GM23248 (cell line): ENCODE results near the gene CAMK1D. TPM values are rescaled to one million over a fixed set of nuclear protein-coding genes. Genes with fewer than 3 reads are reported as not detected.

ENCODE experiments used
- DNase-seq: peaks from one replicate; pipeline ENCODE4 v3.0.0-alpha.2; 2015
- H2AFZ ChIP-seq: fragments of 200-600 bp; sonication (generic); 2 replicates; pipeline ENCODE4 v1.6.1; 2016; ENCODE audit warnings: antibody characterized with exemption
- H3F3A ChIP-seq: fragments of 200-600 bp; sonication (generic); 2 replicates; pipeline ENCODE4 v1.6.1; 2016; ENCODE audit warnings: mild to moderate bottlenecking, antibody characterized with exemption, mixed run types; ENCODE audit not compliant: insufficient read depth
- H3K27ac ChIP-seq: fragments of 200-600 bp; sonication (generic); 2 replicates; pipeline ENCODE4 v1.5.1; 2016; ENCODE audit warnings: mild to moderate bottlenecking
- H3K27me3 ChIP-seq: fragments of 200-600 bp; sonication (generic); replicated peaks from 2 replicates; pipeline ENCODE4 v1.6.1; 2016; ENCODE audit warnings: mild to moderate bottlenecking; ENCODE audit not compliant: insufficient read depth
- H3K36me3 ChIP-seq: fragments of 200-600 bp; sonication (generic); 2 replicates; pipeline ENCODE4 v1.6.1; 2016; ENCODE audit warnings: low read depth, mild to moderate bottlenecking
- H3K4me1 ChIP-seq: fragments of 200-600 bp; sonication (generic); 2 replicates; pipeline ENCODE4 v1.6.1; 2016; ENCODE audit warnings: mild to moderate bottlenecking; ENCODE audit not compliant: insufficient read depth
- H3K4me2 ChIP-seq: fragments of 200-600 bp; sonication (generic); one replicate; pipeline ENCODE4 v1.6.1; 2016; ENCODE audit warnings: mild to moderate bottlenecking; ENCODE audit not compliant: unreplicated experiment
- H3K4me3 ChIP-seq: fragments of 200-600 bp; sonication (generic); 2 replicates; pipeline ENCODE4 v1.5.1; 2016; ENCODE audit warnings: mild to moderate bottlenecking
- H3K79me2 ChIP-seq: fragments of 200-600 bp; sonication (generic); 2 replicates; pipeline ENCODE4 v1.6.1; 2016; ENCODE audit warnings: mild to moderate bottlenecking; ENCODE audit not compliant: insufficient read depth
- H3K9ac ChIP-seq: fragments of 200-600 bp; sonication (generic); 2 replicates; pipeline ENCODE4 v1.6.1; 2016; ENCODE audit warnings: mild to moderate bottlenecking
- H3K9me2 ChIP-seq: fragments of 200-600 bp; sonication (generic); 2 replicates; pipeline ENCODE4 v1.6.1; 2016; ENCODE audit warnings: mixed run types, mild to moderate bottlenecking, moderate library complexity; ENCODE audit not compliant: insufficient read depth
- H3K9me3 ChIP-seq: fragments of 200-600 bp; sonication (generic); one replicate; pipeline ENCODE4 v1.6.1; 2017; ENCODE audit warnings: low read depth
- H4K20me1 ChIP-seq: fragments of 200-600 bp; sonication (generic); 2 replicates; pipeline ENCODE4 v1.6.0; 2016; ENCODE audit not compliant: insufficient read depth
- EZH2 ChIP-seq: fragments of 200-600 bp; sonication (generic); IDR thresholded peaks from 2 replicates; pipeline ENCODE4 v1.6.1; 2018; ENCODE audit warnings: antibody characterized with exemption, mild to moderate bottlenecking; ENCODE audit not compliant: insufficient read depth, poor library complexity, severe bottlenecking
- EZH2phosphoT487 ChIP-seq: fragments of 200-600 bp; sonication (generic); IDR thresholded peaks from 2 replicates; pipeline ENCODE4 v1.6.1; 2018; ENCODE audit warnings: antibody characterized with exemption, moderate library complexity, mild to moderate bottlenecking, low read depth; ENCODE audit not compliant: insufficient read depth
- WGBS, 2 experiments: methylation state at CpG; one replicate each; pipeline ENCODE4 v1.1.6; 2015 to 2017; ENCODE audit warnings: low lambda C conversion rate in 2 of 2, low coverage in 1 of 2; ENCODE audit errors: missing lambda C conversion rate in 2 of 2; 5-methylcytosine and 5-hydroxymethylcytosine counted together
- in situ Hi-C: fragments of 300-500 bp; cut with MboI; formaldehyde crosslinking; loops from 2 replicates; pipeline ENCODE4 v1.15.0; 2020
- polyA plus RNA-seq: library from polyadenylated mRNA; unstranded; fragments of >200 nt; fragmentation: Nextera tagmentation; extraction: Ambion mirVana; gene quantifications from 2 replicates; pipeline ENCODE4 v1.2.1, GENCODE V29; 2016
- total RNA-seq: library from RNA; depleted of rRNA; stranded (reverse); fragments of >200 nt; shearing (Covaris generic); gene quantifications from 2 replicates; pipeline ENCODE4 v1.2.3, GENCODE V29; 2014

Gene CAMK1D
- total and polyA plus RNA-seq, 2 experiments from 2014 or later: 0.22 to 0.55 TPM

- in situ Hi-C loops: no loop called here
- 46 to 48% methylated on average over 17 of the region's 17 CpGs for WGBS, 2 experiments
- Histone ChIP-seq H3K36me3 (no peaks in the 10 kb centered on the region), H3K27ac (no peak overlapping the region), H2AFZ (no peak overlapping the region), H3K4me3 (no peak overlapping the region), H3K9ac (no peak overlapping the region), H3K9me3 (no peaks in the 10 kb centered on the region), H3F3A (no peaks in the 10 kb centered on the region), H3K4me1 (no peaks in the 10 kb centered on the region), H3K4me2 (no peak overlapping the region), H3K79me2 (no peaks in the 10 kb centered on the region), H3K27me3 (no peaks in the 10 kb centered on the region), H3K9me2 (no peaks in the 10 kb centered on the region), H4K20me1 (no peaks in the 10 kb centered on the region)
- TF ChIP-seq EZH2phosphoT487: no peak
- TF ChIP-seq EZH2: no peak
- no peak for DNase-seq
These were observed 117.5 kb downstream of the CAMK1D start for GRCh38 chr10:12466704-12467305.

GRCh38 chr10:12469345-12469744 lies 120.0 kb downstream of the CAMK1D start:
- Histone ChIP-seq H4K20me1 (no peaks in the 10 kb centered on the region), H3K9me3 (no peaks in the 10 kb centered on the region), H3K4me3 (no peak overlapping the region), H3K9ac (no peak overlapping the region), H3K9me2 (no peaks in the 10 kb centered on the region), H3F3A (no peaks in the 10 kb centered on the region), H3K27ac (no peak overlapping the region), H3K4me2 (no peak overlapping the region), H3K36me3 (no peaks in the 10 kb centered on the region), H3K79me2 (no peaks in the 10 kb centered on the region), H2AFZ (no peak overlapping the region), H3K27me3 (no peaks in the 10 kb centered on the region), H3K4me1 (no peaks in the 10 kb centered on the region)
- TF ChIP-seq EZH2phosphoT487 (no peak), EZH2 (no peak)
- in situ Hi-C loops: no loop called here
- no peak for DNase-seq
- WGBS, 2 experiments: 73 to 78% methylated on average over 5 of the region's 5 CpGs

- no peak for TF ChIP-seq EZH2
- no peak for TF ChIP-seq EZH2phosphoT487
- 66 to 67% methylated on average over 10 of the region's 10 CpGs for WGBS, 2 experiments
- in situ Hi-C loops: no loop called here
- Histone ChIP-seq H3K27me3 (no peaks in the 10 kb centered on the region), H3K9me2 (no peaks in the 10 kb centered on the region), H4K20me1 (no peaks in the 10 kb centered on the region), H3K27ac (no peak overlapping the region), H3K79me2 (no peaks in the 10 kb centered on the region), H3K4me3 (no peak overlapping the region), H3K9ac (no peak overlapping the region), H3F3A (no peaks in the 10 kb centered on the region), H3K9me3 (no peaks in the 10 kb centered on the region), H3K4me2 (no peak overlapping the region), H2AFZ (no peak overlapping the region), H3K4me1 (no peaks in the 10 kb centered on the region), H3K36me3 (no peaks in the 10 kb centered on the region)
- no peak for DNase-seq
These were observed 121.4 kb downstream of the CAMK1D start for GRCh38 chr10:12470719-12471118.

- 49 to 59% methylated on average over 5 of the region's 5 CpGs for WGBS, 2 experiments
These were observed 121.8 kb downstream of the CAMK1D start for GRCh38 chr10:12471135-12471534.

More at GRCh38 chr10:12471135-12471534, 121.8 kb downstream of the CAMK1D start:
- H4K20me1 ChIP-seq: no peaks in the 10 kb centered on the region
- H3K36me3 ChIP-seq: no peaks in the 10 kb centered on the region
- no peaks in the 10 kb centered on the region for H3K27me3 ChIP-seq
- no peaks in the 10 kb centered on the region for H3K79me2 ChIP-seq
- H3K4me3 ChIP-seq: no peak overlapping the region
- H3K9ac ChIP-seq: no peak overlapping the region
- no peaks in the 10 kb centered on the region for H3K9me2 ChIP-seq
- DNase-seq: no peak
- no peaks in the 10 kb centered on the region for H3F3A ChIP-seq
- no peak overlapping the region for H3K27ac ChIP-seq
- H3K9me3 ChIP-seq: no peaks in the 10 kb centered on the region
- H3K4me1 ChIP-seq: no peaks in the 10 kb centered on the region
- H3K4me2 ChIP-seq: no peak overlapping the region
- in situ Hi-C loops: no loop called here
- no peak for TF ChIP-seq EZH2phosphoT487
- TF ChIP-seq EZH2: no peak
- H2AFZ ChIP-seq: no peak overlapping the region
